SK-N-MC (cell line): ENCODE measurements around the gene TBC1D9B.

Experiments
- DNase-seq: peaks from one replicate; pipeline ENCODE4 v3.0.0-alpha.2; 2011; ENCODE audit warnings: low read depth, low spot score
- H3K27ac ChIP-seq: fragments of 200-600 bp; sonication (generic); 2 replicates; pipeline ENCODE4 v1.5.1; 2016; ENCODE audit warnings: mixed run types
- H3K36me3 ChIP-seq: fragments of 200-600 bp; sonication (generic); 2 replicates; pipeline ENCODE4 v1.6.1; 2017; ENCODE audit warnings: antibody characterized with exemption, low read length, mixed read lengths; ENCODE audit not compliant: insufficient read depth
- H3K4me3 ChIP-seq: fragments of 200-600 bp; sonication (generic); 2 replicates; pipeline ENCODE4 v1.5.1; 2016
- H3K9ac ChIP-seq: fragments of 200-600 bp; sonication (generic); 2 replicates; pipeline ENCODE4 v1.8.0; 2017; ENCODE audit warnings: mixed run types, mixed read lengths; ENCODE audit not compliant: insufficient read length
- H3K9me3 ChIP-seq: fragments of 200-600 bp; sonication (generic); 2 replicates; pipeline ENCODE4 v1.6.1; 2017; ENCODE audit warnings: low read depth, mild to moderate bottlenecking, antibody characterized with exemption, low read length, moderate library complexity, mixed read lengths
- EZH2 ChIP-seq: fragments of 200-600 bp; sonication (generic); IDR thresholded peaks from one replicate; pipeline ENCODE4 v1.6.1; 2017; ENCODE audit warnings: antibody characterized with exemption
- FOXP2 ChIP-seq: optimal IDR thresholded peaks from 2 replicates; pipeline ENCODE3; 2011; ENCODE audit warnings: mild to moderate bottlenecking, moderate library complexity; ENCODE audit not compliant: insufficient read depth; ENCODE audit errors: extremely low read length, control extremely low read depth
- POLR2AphosphoS5 ChIP-seq: IDR thresholded peaks from 2 replicates; pipeline ENCODE4 v1.6.1; 2012; ENCODE audit warnings: mild to moderate bottlenecking, low read depth, low read length, borderline replicate concordance

TBC1D9B gene

GRCh38 chr5:179828756-179829421 lies 78.8 kb downstream of the TBC1D9B start:
- DNase-seq: no peak
- H3K27ac ChIP-seq: no peak overlapping the region
- TF ChIP-seq EZH2: no peak
- no peak for TF ChIP-seq POLR2AphosphoS5
- no peak for TF ChIP-seq FOXP2
- H3K4me3 ChIP-seq: no peak overlapping the region
- H3K9ac ChIP-seq: no peak overlapping the region
- no peaks in the 10 kb centered on the region for H3K9me3 ChIP-seq
- peaks cover 61% of the 10 kb centered on the region for H3K36me3 ChIP-seq

GRCh38 chr5:179827680-179828079 lies 80.0 kb downstream of the TBC1D9B start:
- Histone ChIP-seq H3K36me3 (peaks cover 49% of the 10 kb centered on the region), H3K27ac (no peak overlapping the region), H3K4me3 (no peak overlapping the region), H3K9ac (no peak overlapping the region), H3K9me3 (no peaks in the 10 kb centered on the region)
- TF ChIP-seq FOXP2: no peak
- no peak for TF ChIP-seq EZH2
- TF ChIP-seq POLR2AphosphoS5: no peak
- DNase-seq: no peak

GRCh38 chr5:179825655-179826182 lies 82.0 kb downstream of the TBC1D9B start:
- DNase-seq: no peak
- H3K9ac ChIP-seq: no peak overlapping the region
- H3K27ac ChIP-seq: no peak overlapping the region
- no peaks in the 10 kb centered on the region for H3K9me3 ChIP-seq
- TF ChIP-seq EZH2 (no peak), POLR2AphosphoS5 (no peak), FOXP2 (no peak)
- H3K4me3 ChIP-seq: no peak overlapping the region
- H3K36me3 ChIP-seq: peaks cover 41% of the 10 kb centered on the region

- TF ChIP-seq FOXP2 (no peak), EZH2 (no peak)
- no peak overlapping the region for H3K9ac ChIP-seq
- no peak for DNase-seq
- H3K36me3 ChIP-seq: peaks cover 33% of the 10 kb centered on the region
- no peak overlapping the region for H3K4me3 ChIP-seq
- H3K9me3 ChIP-seq: no peaks in the 10 kb centered on the region
- no peak overlapping the region for H3K27ac ChIP-seq
Measured at GRCh38 chr5:179824745-179825112, 83.0 kb downstream of the TBC1D9B start.

GRCh38 chr5:179823937-179824744 lies 83.6 kb downstream of the TBC1D9B start:
- H3K27ac ChIP-seq: no peak overlapping the region
- no peak for DNase-seq
- peaks cover 28% of the 10 kb centered on the region for H3K36me3 ChIP-seq
- no peak overlapping the region for H3K4me3 ChIP-seq
- H3K9ac ChIP-seq: no peak overlapping the region
- TF ChIP-seq FOXP2: no peak
- TF ChIP-seq EZH2: no peak
- TF ChIP-seq POLR2AphosphoS5: no peak
- H3K9me3 ChIP-seq: no peaks in the 10 kb centered on the region

GRCh38 chr5:179822444-179822990 lies 85.2 kb downstream of the TBC1D9B start:
- TF ChIP-seq FOXP2: no peak
- no peak for TF ChIP-seq POLR2AphosphoS5
- TF ChIP-seq EZH2: no peak
- H3K4me3 ChIP-seq: peak overlapping the region; percentile 92; the same call in 1 of the 2 replicates
- no peak overlapping the region for H3K27ac ChIP-seq
- H3K9me3 ChIP-seq: no peaks in the 10 kb centered on the region
- peaks cover 17% of the 10 kb centered on the region; the same call in 1 of the 2 replicates for H3K36me3 ChIP-seq
- H3K9ac ChIP-seq: peak overlapping the region; percentile 39
- DNase-seq: no peak

GRCh38 chr5:179822059-179822432 lies 85.7 kb downstream of the TBC1D9B start:
- Histone ChIP-seq H3K9me3 (no peaks in the 10 kb centered on the region), H3K9ac (peak overlapping the region; percentile 39), H3K27ac (no peak overlapping the region), H3K36me3 (peaks cover 17% of the 10 kb centered on the region; the same call in 1 of the 2 replicates), H3K4me3 (peak overlapping the region; percentile 92)
- TF ChIP-seq FOXP2: no peak
- TF ChIP-seq POLR2AphosphoS5: no peak
- TF ChIP-seq EZH2: no peak
- no peak for DNase-seq
